ENCODE measurements around the gene OR2AK2.
"Not testable (repeated sequence)": the region's sequence is repeated elsewhere in the genome, so short reads cannot be mapped to it uniquely, and the experiment has no call there.

Gene OR2AK2

DNA sequence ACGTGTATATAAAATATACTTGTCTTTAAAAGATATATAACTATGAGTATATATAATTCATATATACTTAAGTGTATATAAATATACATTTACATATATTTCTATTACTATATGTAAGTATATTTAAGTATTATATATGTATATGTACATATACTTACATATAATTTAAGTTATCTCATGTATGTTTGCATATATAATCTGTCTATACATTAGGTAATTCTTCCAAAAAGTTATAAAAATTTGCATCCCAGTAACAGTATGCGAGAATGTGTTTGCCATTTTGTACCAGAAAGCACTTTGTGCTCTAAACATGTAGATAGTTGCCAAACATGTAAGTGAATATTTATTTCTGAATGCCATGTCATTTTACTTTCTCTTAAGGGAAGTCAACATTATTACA is at the start of gene OR2AK2:
OR2AK2 (plus strand) TSS at position 301 of the 400 bp plus-strand sequence. CDS start 144 bp downstream, outside the sequence.
- peak; percentile 90 for FAIRE-seq

DNA sequence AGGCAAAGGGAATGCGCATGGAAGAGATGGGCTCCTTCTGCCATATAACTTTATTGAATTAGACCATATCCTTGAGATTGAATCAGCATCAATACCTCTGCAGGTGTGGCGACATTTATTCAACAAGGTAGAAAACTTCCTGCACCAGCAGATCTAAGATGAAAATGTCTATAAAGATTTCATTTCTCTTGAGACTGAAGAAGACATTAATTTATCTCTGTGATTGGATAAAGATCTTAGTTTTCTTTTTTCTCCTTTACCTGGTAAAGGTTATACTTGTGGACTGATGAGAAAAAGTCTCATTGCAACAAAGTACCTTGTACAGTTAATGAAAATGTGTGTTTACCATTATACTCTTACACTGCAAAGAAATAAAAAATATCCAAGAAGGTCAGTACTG is 45.1 kb upstream of the OR2AK2 start, which contains the start of gene OR2T8:
OR2T8 (plus strand) TSS at position 301 of the 400 bp plus-strand sequence. CDS start 766 bp downstream, outside the sequence.
- no peak for FAIRE-seq

- FAIRE-seq, result no peak
Measured at GRCh38 chr1:247923941-247924340, 41.1 kb upstream of the OR2AK2 start.

DNA sequence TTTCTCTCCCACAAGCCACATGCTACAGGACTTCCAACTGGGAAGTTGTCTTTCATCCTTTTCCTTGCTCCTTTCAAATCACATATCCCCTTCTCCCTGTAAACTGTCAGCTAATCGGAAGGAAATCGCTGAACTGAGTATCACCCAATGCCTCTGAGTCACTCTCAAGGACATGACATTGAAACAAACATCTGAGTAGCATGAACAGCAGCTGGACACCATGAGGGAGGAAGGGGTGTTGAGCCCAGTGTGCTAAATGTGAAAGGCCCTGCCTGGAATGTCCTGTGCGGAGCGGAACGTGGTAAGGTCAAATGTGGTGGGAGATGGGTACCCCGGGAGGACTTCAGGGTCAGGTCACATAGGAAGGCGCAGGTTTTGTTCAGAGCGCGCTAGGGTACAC is 40.2 kb upstream of the OR2AK2 start, which contains the start of gene OR2AJ1:
OR2AJ1 (plus strand) TSS at position 22 of the 400 bp plus-strand sequence. CDS start 8,880 bp downstream, outside the sequence.
- FAIRE-seq, result no peak

DNA sequence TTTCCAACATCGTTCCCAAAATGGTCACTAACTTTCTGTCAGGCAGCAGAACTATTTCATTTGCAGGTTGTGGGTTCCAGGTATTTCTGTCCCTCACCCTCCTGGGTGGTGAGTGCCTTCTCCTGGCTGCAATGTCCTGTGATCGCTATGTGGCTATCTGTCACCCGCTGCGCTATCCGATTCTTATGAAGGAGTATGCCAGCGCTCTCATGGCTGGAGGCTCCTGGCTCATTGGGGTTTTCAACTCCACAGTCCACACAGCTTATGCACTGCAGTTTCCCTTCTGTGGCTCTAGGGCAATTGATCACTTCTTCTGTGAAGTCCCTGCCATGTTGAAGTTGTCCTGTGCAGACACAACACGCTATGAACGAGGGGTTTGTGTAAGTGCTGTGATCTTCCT is 31.0 kb upstream of the OR2AK2 start:
- FAIRE-seq, result no peak

DNA sequence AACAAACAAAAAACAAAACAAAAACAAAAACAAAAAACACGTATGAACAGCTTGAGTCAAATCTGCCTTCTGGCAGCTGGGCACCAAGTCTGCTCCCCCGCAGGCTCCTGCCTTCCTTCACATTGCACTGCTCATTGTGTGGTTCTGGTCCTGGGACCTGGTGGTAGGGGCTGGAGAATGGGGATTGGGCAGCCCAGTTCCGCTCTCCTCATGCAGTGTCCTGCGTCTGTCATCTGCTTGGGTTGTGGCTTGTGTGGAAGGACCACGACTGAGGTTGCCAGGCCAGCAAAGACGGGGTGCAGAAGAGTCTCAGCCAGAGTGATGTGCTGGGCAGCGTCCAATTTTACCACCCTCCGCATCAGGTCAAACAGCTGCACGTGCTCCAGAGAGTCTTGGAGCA is 29.3 kb upstream of the OR2AK2 start:
- no peak for FAIRE-seq

DNA sequence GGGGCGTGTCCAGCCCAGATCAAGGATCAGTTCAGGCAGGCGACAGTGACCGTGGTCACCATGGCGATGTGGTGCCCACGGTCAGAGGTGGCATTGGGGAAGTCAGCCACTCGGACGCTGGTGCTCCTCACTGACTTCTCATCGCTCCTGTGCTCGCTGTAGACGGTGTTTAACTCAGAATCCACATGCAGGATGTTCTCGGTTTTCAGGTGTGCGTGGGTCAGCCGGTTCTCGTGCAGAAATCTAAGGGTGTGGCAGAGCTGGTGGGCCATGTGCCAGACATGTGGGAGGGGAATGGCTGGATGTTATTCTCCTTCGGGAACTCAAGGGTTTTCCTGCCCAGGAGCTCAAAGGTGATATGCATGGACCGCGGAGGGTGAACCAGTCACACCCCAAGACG is 28.6 kb upstream of the OR2AK2 start:
- FAIRE-seq, result no peak

- FAIRE-seq, result not testable (repeated sequence)
Measured at GRCh38 chr1:247936965-247937734, 27.9 kb upstream of the OR2AK2 start.

- FAIRE-seq, result no peak
Measured at GRCh38 chr1:247942624-247943023, 22.4 kb upstream of the OR2AK2 start.

- no peak for FAIRE-seq
Measured at GRCh38 chr1:247948558-247948957, 16.5 kb upstream of the OR2AK2 start, which contains the start of gene OR2L8. Gene OR2L8 (plus strand): TSS chr1:247948858. CDS start chr1:247948858, 0 bp downstream.

DNA sequence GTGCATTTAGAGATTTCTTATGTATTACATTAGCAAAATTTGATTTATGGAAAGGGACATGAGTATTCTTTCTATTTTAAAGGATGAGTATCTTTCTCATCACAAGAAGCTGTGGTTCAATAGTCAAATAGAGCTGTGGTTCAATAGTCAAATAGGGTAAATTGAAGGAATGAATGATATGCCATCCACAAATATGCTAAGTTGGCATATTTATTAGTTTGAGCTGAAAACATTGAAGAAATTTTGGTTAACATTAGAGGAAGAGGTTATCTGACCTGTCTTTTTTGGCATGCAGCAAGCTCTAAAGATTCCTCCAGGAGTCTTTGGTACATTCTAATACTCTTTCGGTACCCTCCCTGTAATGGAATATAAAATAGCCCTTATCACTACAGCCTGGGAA is 11.6 kb upstream of the OR2AK2 start:
- no peak for FAIRE-seq

GRCh38 chr1:247961791-247962190 is 3.2 kb upstream of the OR2AK2 start:
- no peak for FAIRE-seq

GRCh38 chr1:247962911-247963588 is 2.0 kb upstream of the OR2AK2 start:
- FAIRE-seq, result no peak

GRCh38 chr1:247966532-247967204 is 1.6 kb downstream of the OR2AK2 start:
- no peak for FAIRE-seq

- FAIRE-seq, result no peak
Measured at GRCh38 chr1:247992986-247993385, 28.0 kb downstream of the OR2AK2 start.

DNA sequence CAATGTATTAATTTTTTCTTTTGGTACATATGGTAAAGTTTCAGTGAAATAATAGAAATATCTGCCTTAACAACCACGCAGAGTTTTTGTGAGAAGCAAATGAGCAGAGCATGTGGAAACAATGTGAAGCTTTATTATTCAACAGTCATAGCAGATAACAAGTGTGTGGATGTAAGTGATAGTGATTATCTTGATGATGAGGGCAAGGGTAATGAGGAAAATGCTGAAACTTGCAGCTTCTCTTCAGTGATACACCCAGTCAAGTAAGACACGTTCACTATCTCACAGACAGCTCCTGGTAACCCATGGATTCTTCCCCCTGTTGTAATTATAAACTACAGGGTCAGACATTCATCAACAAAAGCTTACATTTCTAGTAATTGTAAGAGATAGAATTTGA is 33.8 kb downstream of the OR2AK2 start:
- no peak for FAIRE-seq

DNA sequence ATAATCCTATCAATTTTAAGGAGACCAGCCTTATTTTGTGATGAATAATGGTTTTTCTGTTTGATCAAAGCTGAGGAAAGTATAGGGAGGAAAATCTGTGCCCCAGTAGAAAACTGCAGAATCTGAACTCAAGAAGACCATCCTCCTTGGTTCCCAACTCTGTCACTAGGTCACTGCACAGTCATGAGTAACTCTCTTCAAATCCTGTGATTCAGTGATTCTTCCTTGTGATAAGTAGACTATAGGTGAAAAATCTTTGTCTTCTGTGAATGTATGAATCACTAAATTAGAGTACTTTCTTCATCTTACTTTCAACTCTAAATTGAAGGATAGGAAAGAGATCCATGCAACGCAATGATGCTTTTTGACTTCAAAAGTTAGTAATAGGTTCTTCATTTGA is 35.1 kb downstream of the OR2AK2 start:
- FAIRE-seq, result no peak

- FAIRE-seq, result no peak
Measured at GRCh38 chr1:248007778-248008177, 42.7 kb downstream of the OR2AK2 start.

- no peak for FAIRE-seq
Measured at GRCh38 chr1:248009681-248010080, 44.6 kb downstream of the OR2AK2 start.

GRCh38 chr1:248013229-248013710 is 48.2 kb downstream of the OR2AK2 start, which contains the start of gene OR2L5:
Gene OR2L5 (plus strand): TSS chr1:248013660. CDS start chr1:248021948, 8,288 bp downstream.
- FAIRE-seq, result no peak

GRCh38 chr1:248015803-248016202 is 50.8 kb downstream of the OR2AK2 start:
- no peak for FAIRE-seq
